Thyroid gland (tissue), 4 donors: ENCODE measurements around the gene ZNF70.

Source experiments
- POLR2A ChIP-seq, 2 donors: fragments of 450-650 bp; IDR thresholded peaks; one replicate each; pipeline ENCODE4 v1.6.1; 2017; ENCODE audit warnings: antibody characterized with exemption in 2 of 2, mild to moderate bottlenecking in 2 of 2, moderate library complexity in 1 of 2
- TF ChIP-seq, protein P1 (sequence below), 6 experiments: fragments of 200-600 bp in 3 of 6; fragments of 450-650 bp in 3 of 6; sonication (generic) in 3 of 6; IDR thresholded peaks; one replicate each; pipeline ENCODE4 v1.5.1; 2016 to 2019; ENCODE audit warnings: antibody characterized with exemption in 6 of 6, mild to moderate bottlenecking in 2 of 6, inconsistent platforms in 1 of 6, moderate library complexity in 1 of 6

DNA sequence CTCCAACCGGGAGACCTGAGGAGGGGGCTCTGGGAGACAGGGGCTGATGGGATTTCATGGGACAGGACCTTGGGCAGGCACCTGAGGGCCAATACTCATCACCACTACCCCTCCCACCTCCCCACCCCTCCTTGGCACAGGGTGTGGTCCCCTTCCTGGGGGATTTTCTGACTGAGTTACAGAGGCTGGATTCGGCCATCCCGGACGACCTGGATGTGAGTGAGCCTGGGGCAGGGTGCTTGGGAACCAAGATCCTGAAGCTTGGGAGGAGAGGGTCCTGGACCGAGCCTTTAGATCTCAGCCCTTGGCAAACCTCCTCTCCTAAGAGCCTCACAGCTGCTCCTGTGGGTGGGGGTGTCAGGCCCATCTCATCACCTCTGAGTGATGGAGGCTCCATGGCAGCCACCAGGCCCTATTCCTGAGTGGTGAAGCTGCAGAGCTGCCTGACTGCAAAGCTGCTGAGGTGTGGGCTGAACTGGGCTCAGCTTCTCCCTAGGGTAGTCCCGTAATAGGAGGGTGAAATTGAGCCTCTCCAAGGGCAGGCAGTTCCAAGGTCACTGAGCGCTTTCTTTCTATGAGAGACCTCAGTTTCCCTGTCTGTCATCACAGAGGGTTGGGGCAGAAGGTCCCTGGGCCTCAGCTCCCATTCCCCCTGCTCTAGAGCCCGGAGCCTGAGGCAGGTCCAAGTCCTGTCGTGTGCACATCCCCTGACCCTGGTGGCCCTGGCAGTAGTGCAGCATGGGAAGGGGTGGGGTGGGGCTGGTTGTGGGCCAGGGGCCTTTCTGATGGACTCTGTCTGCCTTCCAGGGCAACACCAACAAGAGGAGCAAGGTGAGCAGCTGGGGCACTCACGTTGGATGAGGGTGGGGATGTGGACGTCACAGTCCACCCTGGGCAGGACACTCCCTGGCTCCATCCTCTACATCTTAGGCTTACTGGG is 53.6 kb downstream of the ZNF70 start:
- TF ChIP-seq POLR2A (IDR thresholded peaks at IDR 0.05): no peak
- TF ChIP-seq, protein P1, sequence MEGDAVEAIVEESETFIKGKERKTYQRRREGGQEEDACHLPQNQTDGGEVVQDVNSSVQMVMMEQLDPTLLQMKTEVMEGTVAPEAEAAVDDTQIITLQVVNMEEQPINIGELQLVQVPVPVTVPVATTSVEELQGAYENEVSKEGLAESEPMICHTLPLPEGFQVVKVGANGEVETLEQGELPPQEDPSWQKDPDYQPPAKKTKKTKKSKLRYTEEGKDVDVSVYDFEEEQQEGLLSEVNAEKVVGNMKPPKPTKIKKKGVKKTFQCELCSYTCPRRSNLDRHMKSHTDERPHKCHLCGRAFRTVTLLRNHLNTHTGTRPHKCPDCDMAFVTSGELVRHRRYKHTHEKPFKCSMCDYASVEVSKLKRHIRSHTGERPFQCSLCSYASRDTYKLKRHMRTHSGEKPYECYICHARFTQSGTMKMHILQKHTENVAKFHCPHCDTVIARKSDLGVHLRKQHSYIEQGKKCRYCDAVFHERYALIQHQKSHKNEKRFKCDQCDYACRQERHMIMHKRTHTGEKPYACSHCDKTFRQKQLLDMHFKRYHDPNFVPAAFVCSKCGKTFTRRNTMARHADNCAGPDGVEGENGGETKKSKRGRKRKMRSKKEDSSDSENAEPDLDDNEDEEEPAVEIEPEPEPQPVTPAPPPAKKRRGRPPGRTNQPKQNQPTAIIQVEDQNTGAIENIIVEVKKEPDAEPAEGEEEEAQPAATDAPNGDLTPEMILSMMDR (IDR thresholded peaks at IDR 0.05): no peak
